Dedifferentiated amniotic fluid mesenchymal stem cell (primary cell): ENCODE results near the gene C12orf42.

Source experiments
- DNase-seq: peaks from one replicate; pipeline ENCODE4 v3.0.0-alpha.2; 2016; ENCODE audit errors: extremely low spot score

Gene C12orf42

GRCh38 chr12:103268831-103269514, 226.8 kb downstream of the C12orf42 start:
- no peak for DNase-seq

DNA sequence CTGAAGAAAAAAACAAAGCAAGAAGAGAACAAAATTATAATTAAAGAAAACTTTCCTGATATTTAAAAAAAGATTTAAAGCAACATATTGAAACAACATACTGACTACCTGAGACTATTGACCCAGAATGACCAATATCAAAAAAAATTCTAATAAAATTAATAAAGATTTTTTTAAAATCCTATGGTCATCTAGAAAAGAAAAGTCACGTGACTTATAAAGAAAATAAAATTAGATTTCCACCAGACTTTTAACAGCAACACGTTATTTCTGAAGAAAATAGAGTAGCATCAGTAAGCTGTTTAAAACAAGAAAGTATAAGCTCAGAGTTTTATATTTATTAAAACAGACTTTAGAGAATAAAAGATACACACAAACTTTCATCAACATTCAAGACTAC, 238.0 kb downstream of the C12orf42 start:
- no peak for DNase-seq
